Measurements from ENCODE around the gene ZNRD2.

Gene ZNRD2

DNA sequence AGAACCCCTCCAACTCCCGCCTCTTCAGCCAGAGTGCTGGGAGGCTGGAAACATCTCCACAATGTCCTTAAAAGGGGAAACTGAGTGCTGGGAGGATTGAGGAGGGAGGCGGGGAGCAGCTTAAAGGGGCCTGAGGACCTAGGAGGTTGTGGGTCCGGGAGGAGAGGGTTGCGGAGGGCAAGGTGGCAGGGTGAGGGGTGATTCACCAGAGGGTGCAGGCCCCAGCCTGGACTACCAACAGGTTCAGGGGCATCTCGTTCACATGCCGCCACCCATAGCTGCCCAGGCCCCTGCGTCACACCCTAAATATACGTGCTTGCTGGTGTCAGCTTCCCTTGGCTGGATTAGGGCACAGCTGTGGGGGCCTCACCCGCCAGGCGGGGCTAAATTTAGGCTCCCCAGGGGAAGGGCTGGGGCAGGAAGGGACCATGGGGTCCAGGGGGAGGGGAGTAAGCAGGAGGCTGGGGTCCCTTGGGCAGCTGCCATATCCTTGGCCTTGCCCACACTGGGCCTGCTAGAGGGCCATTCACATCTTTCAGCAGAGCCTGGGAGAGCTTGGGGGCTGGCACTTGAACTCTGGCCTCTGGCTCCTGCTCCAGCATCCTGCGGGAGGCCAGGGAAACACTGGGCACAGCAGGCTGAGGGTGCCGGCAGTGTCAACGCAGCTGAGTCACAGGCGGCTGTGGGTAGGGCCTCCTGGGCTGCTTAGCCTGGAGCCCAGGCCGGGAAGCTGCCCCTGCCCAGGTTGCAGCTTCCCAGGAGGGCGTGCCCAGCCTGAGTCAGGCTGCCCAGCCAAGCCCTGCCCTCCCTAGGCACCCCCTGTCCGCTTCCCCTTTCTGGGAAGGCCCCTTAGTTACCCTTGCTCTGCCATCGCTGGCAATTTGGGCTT, 6.8 kb downstream of the ZNRD2 start:
- peak; percentile 57 to 76 for DNase-seq
- TF ChIP-seq POLR2A (IDR thresholded peaks at IDR 0.05; ENCODE audit: low read length): peak; percentile 71
- TF ChIP-seq GATA1 (IDR thresholded peaks at IDR 0.05; ENCODE audit: low read depth, low read length): no peak

DNA sequence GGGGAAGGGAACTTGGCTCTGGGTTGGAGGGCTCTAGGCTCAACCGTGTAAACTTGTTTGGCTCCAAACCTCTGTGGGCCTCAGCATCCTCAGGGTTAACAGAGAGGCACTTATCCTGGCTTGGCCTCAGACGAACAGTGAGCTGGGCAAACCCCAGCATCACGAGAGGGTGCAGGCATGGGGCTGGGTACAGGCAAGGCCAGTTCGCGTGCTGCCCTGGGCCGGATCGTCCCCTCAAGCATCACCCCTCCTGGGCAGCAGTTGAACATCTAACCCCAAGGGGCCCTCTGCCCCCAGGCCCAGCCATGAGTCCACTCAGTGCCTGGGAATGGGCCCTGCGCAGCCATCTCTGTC, 7.5 kb downstream of the ZNRD2 start:
- no peak for DNase-seq
- TF ChIP-seq GATA1 (IDR thresholded peaks at IDR 0.05; ENCODE audit: low read depth, low read length): no peak
- no peak for TF ChIP-seq POLR2A (IDR thresholded peaks at IDR 0.05; ENCODE audit: low read length)

DNA sequence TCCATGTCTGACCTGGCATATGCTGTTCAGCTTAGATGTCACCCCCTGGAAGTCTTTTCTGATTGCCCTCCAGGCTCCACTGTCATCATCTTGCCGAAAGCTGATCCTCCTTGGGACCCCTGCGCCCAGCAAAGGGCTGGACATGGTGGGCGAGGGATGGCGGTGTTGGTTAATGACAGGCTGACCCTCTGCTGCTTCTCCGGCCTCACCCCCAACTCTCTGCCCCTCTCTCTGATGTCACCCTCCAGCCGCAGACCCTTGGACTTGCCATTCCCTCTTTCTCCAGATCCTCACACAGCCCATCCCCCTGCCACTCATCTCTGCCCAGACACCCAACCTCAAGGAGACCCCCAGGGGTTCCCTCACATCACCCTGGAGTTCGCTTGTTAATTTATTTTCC, 7.9 kb downstream of the ZNRD2 start:
- DNase-seq: no peak
- TF ChIP-seq GATA1 (IDR thresholded peaks at IDR 0.05; ENCODE audit: low read depth, low read length): no peak

DNA sequence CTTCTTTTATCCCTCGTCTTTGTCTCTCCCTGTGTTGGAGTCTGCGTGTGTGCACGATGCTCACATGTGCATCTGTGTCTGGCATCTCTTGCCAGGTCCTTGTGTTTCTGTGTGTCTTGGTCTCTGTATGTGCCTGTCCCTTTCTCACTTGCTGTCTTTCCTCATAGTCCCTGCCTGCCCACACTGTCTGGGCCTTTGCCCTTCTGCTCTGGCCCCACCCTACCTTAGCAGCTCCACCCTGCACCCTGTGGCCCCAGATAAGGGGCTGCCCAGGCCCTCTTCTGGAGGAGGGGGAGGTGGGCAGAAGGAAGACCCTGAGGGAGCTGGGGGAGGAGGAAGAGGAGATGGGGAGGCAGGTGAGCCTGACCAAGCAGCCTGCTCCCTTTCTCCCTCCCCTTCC, 8.4 kb downstream of the ZNRD2 start:
- no peak for TF ChIP-seq GATA1 (IDR thresholded peaks at IDR 0.05; ENCODE audit: low read depth, low read length)
- peak; percentile 86 for TF ChIP-seq POLR2A (IDR thresholded peaks at IDR 0.05; ENCODE audit: low read length)
- DNase-seq: peak; percentile 78 to 83

DNA sequence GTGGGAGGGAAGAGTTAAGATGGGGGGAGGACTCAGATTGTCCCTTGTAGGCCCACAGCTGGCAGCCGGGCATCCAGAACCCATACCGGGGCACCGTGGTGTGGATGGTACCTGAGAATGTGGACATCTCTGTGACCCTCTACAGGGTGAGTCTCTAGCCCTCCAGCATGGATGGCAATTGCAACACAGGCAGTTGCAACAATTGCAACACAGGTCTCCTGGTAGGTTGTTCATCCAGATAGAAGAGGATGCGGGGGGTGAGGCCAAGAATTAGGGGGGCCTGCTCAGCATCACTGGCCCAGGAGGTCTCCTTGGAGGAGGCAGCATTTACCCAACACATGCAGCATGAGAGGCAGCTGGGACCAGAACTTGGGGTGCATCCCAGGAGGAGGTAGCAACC, 9.0 kb downstream of the ZNRD2 start:
- no peak for TF ChIP-seq GATA1 (IDR thresholded peaks at IDR 0.05; ENCODE audit: low read depth, low read length)
- TF ChIP-seq POLR2A (IDR thresholded peaks at IDR 0.05; ENCODE audit: low read length): no peak
- peak in 1 of 2 experiments; percentile 42 for DNase-seq

DNA sequence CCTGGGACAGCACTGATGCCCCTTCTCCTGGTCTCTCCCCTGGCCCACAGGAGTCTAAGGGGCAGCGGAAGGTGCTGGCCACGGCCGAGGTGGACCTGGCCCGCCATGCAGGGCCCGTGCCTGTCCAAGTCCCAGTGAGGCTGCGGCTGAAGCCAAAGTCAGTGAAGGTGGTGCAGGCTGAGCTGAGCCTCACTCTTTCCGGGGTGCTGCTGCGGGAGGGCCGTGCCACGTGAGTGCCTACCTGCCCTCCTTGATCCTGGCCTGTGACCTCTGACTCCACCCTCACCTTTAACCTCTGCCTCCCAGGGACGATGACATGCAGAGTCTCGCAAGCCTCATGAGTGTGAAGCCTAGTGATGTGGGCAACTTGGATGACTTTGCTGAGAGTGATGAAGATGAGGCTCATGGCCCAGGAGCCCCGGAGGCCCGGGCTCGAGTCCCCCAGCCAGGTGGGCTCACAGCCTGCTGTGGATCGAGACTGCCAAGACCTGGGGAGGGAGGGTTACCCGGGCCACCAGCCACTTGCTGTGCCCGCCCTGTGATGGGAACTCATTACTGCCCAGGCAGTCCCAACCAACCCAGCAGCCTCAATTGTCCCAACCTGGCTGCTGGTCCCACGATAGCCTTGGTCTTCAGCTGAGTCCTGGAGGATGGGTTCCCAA, 9.9 kb downstream of the ZNRD2 start:
- TF ChIP-seq GATA1 (IDR thresholded peaks at IDR 0.05; ENCODE audit: low read depth, low read length) (no peak), POLR2A (IDR thresholded peaks at IDR 0.05; ENCODE audit: low read length) (no peak)

DNA sequence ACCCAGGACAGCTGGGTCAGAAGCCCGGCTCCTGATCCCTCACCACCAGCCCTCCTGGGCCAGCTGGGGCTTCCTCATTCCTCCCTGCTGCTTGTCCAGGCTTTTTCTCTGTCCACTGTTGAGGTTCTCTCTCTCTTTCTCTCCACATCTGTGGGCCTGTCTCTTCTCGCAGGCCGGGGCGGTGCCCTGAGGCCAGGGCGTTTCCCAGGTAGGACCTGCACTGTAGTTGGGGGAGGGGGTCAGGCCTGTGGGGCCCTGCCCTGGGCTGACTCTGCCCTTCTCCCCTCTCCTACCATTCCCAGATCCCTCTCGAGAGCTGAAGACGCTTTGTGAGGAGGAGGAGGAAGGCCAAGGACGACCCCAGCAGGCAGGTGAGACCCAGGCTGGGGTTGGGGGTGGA, 10.5 kb downstream of the ZNRD2 start:
- no peak for TF ChIP-seq GATA1 (IDR thresholded peaks at IDR 0.05; ENCODE audit: low read depth, low read length)
- no peak for TF ChIP-seq POLR2A (IDR thresholded peaks at IDR 0.05; ENCODE audit: low read length)
- DNase-seq: no peak

More for the DNA sequence above, 9.9 kb downstream of the ZNRD2 start:
- no peak for DNase-seq

DNA sequence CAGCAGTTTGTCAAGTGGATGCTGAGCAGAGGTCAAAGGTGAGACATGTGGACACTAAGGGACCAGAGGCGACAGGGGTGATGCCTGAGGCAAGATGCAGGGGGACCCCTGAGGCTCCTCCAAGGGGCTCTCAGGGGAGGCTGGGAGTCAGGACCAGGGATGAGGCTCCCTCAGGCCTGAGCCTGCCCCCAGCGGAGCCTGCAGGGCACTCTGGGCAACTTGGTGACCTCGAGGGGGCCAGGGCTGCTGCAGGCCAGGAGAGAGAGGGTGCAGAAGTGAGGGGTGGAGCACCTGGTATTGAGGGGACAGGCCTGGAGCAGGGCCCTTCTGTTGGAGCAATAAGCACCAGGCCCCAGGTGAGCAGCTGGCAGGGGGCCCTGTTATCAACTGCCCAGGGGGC, 11.7 kb downstream of the ZNRD2 start:
- TF ChIP-seq POLR2A (IDR thresholded peaks at IDR 0.05; ENCODE audit: low read length) (no peak), GATA1 (IDR thresholded peaks at IDR 0.05; ENCODE audit: low read depth, low read length) (no peak)
- DNase-seq: no peak

DNA sequence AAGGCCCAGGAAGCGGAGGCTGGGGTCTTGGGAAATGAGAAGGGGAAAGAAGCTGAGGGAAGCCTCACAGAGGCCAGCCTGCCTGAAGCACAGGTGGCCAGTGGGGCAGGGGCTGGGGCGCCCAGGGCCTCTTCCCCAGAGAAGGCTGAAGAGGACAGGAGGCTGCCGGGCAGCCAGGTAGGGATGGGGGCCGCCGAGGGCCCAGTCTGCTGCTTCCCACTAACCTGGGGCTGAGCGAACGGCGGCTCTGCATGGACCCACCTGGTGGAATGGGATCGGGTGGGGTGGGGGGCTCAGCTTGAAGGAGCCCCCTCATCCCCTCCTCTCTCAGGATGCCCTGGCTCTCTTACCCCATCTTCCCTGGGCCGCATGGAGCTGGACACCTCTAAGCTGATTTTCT, 13.3 kb downstream of the ZNRD2 start:
- DNase-seq: no peak
- no peak for TF ChIP-seq GATA1 (IDR thresholded peaks at IDR 0.05; ENCODE audit: low read depth, low read length)
- TF ChIP-seq POLR2A (IDR thresholded peaks at IDR 0.05; ENCODE audit: low read length): no peak

DNA sequence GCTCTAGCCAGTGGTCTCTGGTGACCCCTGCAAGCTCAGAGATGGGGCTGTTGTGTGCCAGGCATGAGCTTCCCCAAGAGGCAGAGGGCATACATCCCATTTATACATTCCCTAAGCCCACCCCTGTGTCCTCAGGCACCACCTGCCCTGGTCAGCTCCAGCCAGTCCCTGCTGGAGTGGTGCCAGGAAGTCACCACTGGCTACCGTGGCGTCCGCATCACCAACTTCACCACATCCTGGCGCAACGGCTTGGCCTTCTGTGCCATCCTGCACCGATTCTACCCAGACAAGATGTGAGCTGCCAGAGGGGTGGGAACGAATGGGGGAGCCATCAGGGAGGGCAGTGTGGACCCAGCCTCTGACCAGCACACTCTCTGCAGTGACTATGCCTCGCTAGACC, 13.8 kb downstream of the ZNRD2 start:
- DNase-seq: no peak
- no peak for TF ChIP-seq POLR2A (IDR thresholded peaks at IDR 0.05; ENCODE audit: low read length)
- TF ChIP-seq GATA1 (IDR thresholded peaks at IDR 0.05; ENCODE audit: low read depth, low read length): no peak

DNA sequence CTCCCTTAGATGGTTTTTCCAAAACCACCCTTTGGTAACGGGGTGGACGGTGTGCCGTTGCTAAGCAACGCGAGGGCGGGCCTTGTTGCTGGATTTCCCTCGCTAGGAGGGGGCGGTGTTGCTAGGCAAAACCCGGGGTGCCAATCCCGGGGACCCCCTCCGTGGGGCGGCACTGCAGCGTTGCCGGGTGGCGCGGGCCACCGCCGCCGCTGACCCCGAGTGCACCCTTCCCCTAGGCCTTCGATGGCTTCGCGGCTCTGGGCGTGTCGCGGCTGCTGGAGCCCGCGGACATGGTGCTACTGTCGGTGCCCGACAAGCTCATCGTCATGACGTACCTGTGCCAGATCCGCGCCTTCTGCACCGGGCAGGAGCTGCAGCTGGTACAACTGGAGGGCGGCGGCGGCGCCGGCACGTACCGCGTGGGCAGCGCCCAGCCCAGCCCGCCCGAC, 14.5 kb downstream of the ZNRD2 start:
- TF ChIP-seq POLR2A (IDR thresholded peaks at IDR 0.05; ENCODE audit: low read length): no peak
- TF ChIP-seq GATA1 (IDR thresholded peaks at IDR 0.05; ENCODE audit: low read depth, low read length): no peak
- no peak for DNase-seq

DNA sequence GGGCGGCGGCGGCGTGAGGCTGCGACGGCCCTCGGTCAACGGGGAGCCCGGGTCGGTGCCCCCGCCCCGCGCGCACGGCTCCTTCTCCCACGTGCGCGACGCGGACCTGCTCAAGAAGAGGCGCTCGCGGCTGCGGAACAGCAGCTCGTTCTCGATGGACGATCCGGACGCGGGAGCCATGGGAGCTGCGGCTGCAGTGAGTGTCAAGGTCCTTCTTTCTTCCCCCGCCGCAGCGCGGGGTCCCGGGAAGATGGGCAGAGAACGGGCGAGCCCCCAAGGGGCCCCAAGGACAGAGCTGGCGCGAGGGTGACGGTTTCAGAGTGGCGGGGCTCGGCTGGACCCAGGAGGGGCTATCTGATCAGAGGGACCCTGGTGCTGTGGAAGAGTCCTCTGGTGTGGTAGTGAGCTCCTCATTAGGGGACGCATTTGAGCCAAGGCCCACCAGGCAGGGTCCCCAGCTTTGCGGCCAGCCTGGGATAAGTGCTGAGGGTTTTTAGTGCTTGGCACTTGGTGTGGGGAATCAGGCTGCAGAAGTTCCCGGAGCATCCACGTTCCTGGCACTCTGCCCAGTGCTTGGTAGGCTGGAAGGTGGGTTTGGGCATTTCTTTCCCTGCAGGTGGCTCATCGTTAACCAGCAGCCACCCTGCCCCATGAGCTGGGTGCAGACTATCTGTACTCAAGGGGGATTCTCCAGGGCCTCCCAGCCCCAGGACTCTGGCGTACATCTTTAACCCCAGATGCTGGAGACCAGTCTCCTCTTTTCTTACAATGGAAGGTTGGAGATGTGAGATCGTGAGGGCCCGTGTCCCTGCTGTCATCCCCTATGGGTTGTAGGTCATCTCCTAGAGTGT, 15.3 kb downstream of the ZNRD2 start:
- TF ChIP-seq GATA1 (IDR thresholded peaks at IDR 0.05; ENCODE audit: low read depth, low read length): no peak
- no peak for TF ChIP-seq POLR2A (IDR thresholded peaks at IDR 0.05; ENCODE audit: low read length)

DNA sequence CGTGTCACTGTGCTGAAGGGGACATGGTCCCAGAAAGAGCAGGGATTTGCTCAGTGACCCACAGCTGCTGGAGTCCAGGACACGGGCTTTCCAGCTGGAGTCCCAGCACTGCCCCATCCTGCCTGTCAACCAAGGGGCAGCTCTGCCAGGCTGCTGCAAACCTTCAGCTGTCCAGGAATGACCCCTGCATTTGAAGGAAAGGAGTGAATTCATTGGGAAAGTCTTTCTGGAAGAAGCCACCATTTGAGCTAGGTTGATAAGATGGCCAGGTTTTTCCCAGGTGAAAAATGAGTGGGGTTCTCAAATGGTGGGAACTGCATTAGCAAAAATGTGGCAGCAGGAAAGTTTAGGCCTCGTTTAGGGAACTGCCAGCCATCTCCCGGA, 16.0 kb downstream of the ZNRD2 start:
- no peak for DNase-seq
- TF ChIP-seq POLR2A (IDR thresholded peaks at IDR 0.05; ENCODE audit: low read length): no peak
- no peak for TF ChIP-seq GATA1 (IDR thresholded peaks at IDR 0.05; ENCODE audit: low read depth, low read length)

More for the DNA sequence above, 15.3 kb downstream of the ZNRD2 start:
- DNase-seq: no peak

DNA sequence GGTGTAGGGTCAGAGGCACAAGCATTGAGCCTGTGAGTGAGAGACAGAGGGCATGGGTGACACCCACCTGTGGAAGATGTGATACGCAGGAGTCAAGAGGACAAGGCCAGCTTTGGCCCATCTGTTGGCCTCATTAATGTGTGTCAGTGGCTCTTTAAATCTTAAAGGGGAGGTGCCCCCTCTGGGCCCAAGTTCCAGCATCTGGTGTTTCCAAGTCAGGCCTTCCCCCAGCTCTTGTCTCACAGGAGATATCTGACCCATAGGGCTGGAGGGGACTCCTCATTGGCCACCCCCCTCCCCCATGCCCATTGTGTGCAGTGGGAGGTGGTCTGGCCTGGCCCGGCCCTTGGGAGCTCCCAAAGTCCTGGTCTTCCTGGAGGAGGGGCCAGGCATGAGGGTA, 16.4 kb downstream of the ZNRD2 start:
- TF ChIP-seq GATA1 (IDR thresholded peaks at IDR 0.05; ENCODE audit: low read depth, low read length): no peak
- no peak for TF ChIP-seq POLR2A (IDR thresholded peaks at IDR 0.05; ENCODE audit: low read length)

More for the DNA sequence above, 16.4 kb downstream of the ZNRD2 start:
- DNase-seq: no peak

Measured in erythroblast (primary cell).